Testis (tissue), 2 donors: Measurements from ENCODE around the gene MACROD2.

Experiments
- CTCF ChIP-seq, 3 experiments: fragments of 450-650 bp in 2 of 3; fragments of 200-600 bp in 1 of 3; sonication (generic) in 1 of 3; IDR thresholded peaks; one replicate each; pipeline ENCODE4 v1.5.1; 2016 to 2019; ENCODE audit warnings: antibody characterized with exemption in 3 of 3, mild to moderate bottlenecking in 2 of 3, moderate library complexity in 1 of 3
- POLR2A ChIP-seq: fragments of 450-650 bp; IDR thresholded peaks from one replicate; pipeline ENCODE4 v1.6.1; 2017; ENCODE audit warnings: antibody characterized with exemption, mild to moderate bottlenecking, moderate library complexity

- TF ChIP-seq CTCF (IDR thresholded peaks at IDR 0.05), result no peak
- no peak for TF ChIP-seq POLR2A
Measured at GRCh38 chr20:15036948-15037347, 1041.6 kb downstream of the MACROD2 start.
